Measurements from ENCODE around the gene TCEAL4.

The TCEAL4 gene

GRCh38 chrX:103626855-103627254, 41.5 kb downstream of the TCEAL4 start:
- no peak overlapping the region for H3K4me3 ChIP-seq (ENCODE audit: control insufficient read depth, low read depth, low read length)
- DNase-seq (ENCODE audit: low read depth) = no peak
- TF ChIP-seq CTCF (IDR thresholded peaks at IDR 0.05; ENCODE audit: control insufficient read depth, insufficient read depth, low read depth, low read length, missing control alignments) = no peak

GRCh38 chrX:103628386-103629317, 43.3 kb downstream of the TCEAL4 start, which contains the start of gene TCEAL1:
Gene TCEAL1 (plus strand): TSS chrX:103628975. CDS start chrX:103629917, 942 bp downstream.
- TF ChIP-seq CTCF (IDR thresholded peaks at IDR 0.05; ENCODE audit: control insufficient read depth, insufficient read depth, low read depth, low read length, missing control alignments) = no peak
- DNase-seq (ENCODE audit: low read depth) = no peak
- peak within 1 kb of the TSS; percentile 70 for H3K4me3 ChIP-seq (ENCODE audit: control insufficient read depth, low read depth, low read length)

- peak; percentile 31 for DNase-seq (ENCODE audit: low read depth)
- TF ChIP-seq CTCF (IDR thresholded peaks at IDR 0.05; ENCODE audit: control insufficient read depth, insufficient read depth, low read depth, low read length, missing control alignments) = peak; percentile 69
- H3K4me3 ChIP-seq (ENCODE audit: control insufficient read depth, low read depth, low read length) = peak overlapping the region; percentile 70
Measured at GRCh38 chrX:103629318-103630170, 44.2 kb downstream of the TCEAL4 start.

GRCh38 chrX:103630171-103630511, 44.8 kb downstream of the TCEAL4 start:
- peak overlapping the region; percentile 70 for H3K4me3 ChIP-seq (ENCODE audit: control insufficient read depth, low read depth, low read length)

GRCh38 chrX:103631145-103631544, 45.8 kb downstream of the TCEAL4 start:
- DNase-seq (ENCODE audit: low read depth) = no peak
- no peak for TF ChIP-seq CTCF (IDR thresholded peaks at IDR 0.05; ENCODE audit: control insufficient read depth, insufficient read depth, low read depth, low read length, missing control alignments)
- no peak overlapping the region for H3K4me3 ChIP-seq (ENCODE audit: control insufficient read depth, low read depth, low read length)

More at GRCh38 chrX:103630171-103630511, 44.8 kb downstream of the TCEAL4 start:
- DNase-seq (ENCODE audit: low read depth) = no peak
- TF ChIP-seq CTCF (IDR thresholded peaks at IDR 0.05; ENCODE audit: control insufficient read depth, insufficient read depth, low read depth, low read length, missing control alignments) = no peak

GRCh38 chrX:103635436-103635835, 50.1 kb downstream of the TCEAL4 start:
- TF ChIP-seq CTCF (IDR thresholded peaks at IDR 0.05; ENCODE audit: control insufficient read depth, insufficient read depth, low read depth, low read length, missing control alignments) = no peak
- DNase-seq (ENCODE audit: low read depth) = no peak
- H3K4me3 ChIP-seq (ENCODE audit: control insufficient read depth, low read depth, low read length) = no peak overlapping the region
